ENCODE data around the gene MAP3K7.

DNA sequence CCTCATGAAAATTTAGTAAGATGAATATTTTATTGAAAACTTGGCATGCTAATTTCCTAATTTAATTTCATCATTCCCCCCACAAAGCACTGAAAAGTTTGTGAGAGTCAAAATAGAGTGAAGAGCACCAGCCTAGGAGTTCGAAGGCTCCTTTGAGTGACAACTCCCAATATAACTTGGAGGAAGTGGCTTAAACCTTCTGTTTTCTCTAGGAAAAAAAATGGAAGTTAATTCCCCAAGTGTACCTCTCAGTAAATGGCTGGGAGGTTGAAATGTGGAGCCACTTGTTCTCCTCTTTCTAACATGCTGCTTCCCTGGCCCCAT is 107.3 kb downstream of the MAP3K7 start:
- TF ChIP-seq KAT8 (CRISPR knock-in tag; IDR thresholded peaks at IDR 0.05) (no peak), ZFP37 (CRISPR knock-in tag; IDR thresholded peaks at IDR 0.05; ENCODE audit: borderline replicate concordance) (no peak), FOSL2 (CRISPR knock-in tag; IDR thresholded peaks at IDR 0.05) (no peak)
- TF ChIP-seq, protein P1, sequence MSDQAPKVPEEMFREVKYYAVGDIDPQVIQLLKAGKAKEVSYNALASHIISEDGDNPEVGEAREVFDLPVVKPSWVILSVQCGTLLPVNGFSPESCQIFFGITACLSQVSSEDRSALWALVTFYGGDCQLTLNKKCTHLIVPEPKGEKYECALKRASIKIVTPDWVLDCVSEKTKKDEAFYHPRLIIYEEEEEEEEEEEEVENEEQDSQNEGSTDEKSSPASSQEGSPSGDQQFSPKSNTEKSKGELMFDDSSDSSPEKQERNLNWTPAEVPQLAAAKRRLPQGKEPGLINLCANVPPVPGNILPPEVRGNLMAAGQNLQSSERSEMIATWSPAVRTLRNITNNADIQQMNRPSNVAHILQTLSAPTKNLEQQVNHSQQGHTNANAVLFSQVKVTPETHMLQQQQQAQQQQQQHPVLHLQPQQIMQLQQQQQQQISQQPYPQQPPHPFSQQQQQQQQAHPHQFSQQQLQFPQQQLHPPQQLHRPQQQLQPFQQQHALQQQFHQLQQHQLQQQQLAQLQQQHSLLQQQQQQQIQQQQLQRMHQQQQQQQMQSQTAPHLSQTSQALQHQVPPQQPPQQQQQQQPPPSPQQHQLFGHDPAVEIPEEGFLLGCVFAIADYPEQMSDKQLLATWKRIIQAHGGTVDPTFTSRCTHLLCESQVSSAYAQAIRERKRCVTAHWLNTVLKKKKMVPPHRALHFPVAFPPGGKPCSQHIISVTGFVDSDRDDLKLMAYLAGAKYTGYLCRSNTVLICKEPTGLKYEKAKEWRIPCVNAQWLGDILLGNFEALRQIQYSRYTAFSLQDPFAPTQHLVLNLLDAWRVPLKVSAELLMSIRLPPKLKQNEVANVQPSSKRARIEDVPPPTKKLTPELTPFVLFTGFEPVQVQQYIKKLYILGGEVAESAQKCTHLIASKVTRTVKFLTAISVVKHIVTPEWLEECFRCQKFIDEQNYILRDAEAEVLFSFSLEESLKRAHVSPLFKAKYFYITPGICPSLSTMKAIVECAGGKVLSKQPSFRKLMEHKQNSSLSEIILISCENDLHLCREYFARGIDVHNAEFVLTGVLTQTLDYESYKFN (CRISPR knock-in tag; conservative IDR thresholded peaks at IDR 0.05), result no peak
- TF ChIP-seq, protein P2, sequence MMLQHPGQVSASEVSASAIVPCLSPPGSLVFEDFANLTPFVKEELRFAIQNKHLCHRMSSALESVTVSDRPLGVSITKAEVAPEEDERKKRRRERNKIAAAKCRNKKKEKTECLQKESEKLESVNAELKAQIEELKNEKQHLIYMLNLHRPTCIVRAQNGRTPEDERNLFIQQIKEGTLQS (CRISPR knock-in tag; IDR thresholded peaks at IDR 0.05), result no peak
